HuH-7 (cell line): Measurements from ENCODE around the gene BATF3.
"Not testable (repeated sequence)": the region's sequence is repeated elsewhere in the genome, so short reads cannot be mapped to it uniquely, and the experiment has no call there.

ENCODE experiments used
- DNase-seq: peaks from one replicate; pipeline ENCODE4 v3.0.0; 2011; ENCODE audit warnings: low spot score

The BATF3 gene, protein sequence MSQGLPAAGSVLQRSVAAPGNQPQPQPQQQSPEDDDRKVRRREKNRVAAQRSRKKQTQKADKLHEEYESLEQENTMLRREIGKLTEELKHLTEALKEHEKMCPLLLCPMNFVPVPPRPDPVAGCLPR

DNA sequence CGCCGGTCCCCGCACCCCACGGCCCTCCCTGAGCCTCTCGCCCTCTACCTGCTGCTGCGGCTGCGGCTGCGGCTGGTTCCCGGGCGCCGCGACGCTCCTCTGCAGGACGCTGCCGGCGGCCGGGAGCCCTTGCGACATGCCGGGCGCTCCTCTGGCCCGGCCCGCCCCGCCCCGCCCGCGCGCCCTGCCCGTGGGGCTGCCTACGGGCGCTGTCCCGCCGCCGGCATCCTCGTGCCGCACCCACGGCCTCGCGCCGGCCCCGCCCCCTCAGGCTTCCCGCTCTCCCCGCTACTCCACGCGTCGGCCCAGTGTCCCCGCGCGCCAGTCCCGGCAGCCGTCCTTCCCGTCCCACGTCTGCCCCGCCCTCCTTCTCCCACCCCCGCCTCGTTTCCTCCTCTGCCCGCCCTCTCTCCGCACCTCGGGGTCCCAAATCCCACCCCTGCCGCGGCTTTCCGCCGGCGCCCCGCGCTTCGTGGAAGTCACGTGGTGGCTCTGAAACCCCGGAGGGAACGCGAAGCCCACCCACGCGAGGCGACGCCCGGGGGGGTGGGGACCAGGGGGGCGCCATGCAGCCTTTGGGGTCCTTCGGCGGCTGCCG, at the start of gene BATF3:
TSS of gene BATF3 (minus strand) at position 216 of the 598 bp plus-strand sequence. CDS start at position 138, 78 bp downstream.
- peak; percentile 39 for DNase-seq

DNA sequence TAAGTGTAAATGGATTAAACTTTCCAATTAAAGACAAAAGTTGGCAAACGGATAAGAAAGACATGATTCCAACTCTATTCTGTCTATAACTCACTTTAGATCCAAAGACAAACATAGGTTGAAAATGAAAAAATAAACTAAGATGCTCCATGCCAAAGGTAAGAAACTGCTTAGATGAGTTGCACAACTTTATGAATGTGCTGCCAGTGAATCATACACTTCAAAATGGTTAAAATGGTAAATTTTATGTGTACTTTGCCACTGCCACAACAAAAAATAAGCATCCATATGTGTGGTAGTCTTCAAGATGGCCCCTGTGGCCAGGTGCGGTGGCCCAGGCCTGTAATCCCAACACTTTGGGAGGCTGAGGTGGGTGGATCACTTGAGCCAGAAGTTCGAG, 46.9 kb upstream of the BATF3 start:
- no peak for DNase-seq

DNA sequence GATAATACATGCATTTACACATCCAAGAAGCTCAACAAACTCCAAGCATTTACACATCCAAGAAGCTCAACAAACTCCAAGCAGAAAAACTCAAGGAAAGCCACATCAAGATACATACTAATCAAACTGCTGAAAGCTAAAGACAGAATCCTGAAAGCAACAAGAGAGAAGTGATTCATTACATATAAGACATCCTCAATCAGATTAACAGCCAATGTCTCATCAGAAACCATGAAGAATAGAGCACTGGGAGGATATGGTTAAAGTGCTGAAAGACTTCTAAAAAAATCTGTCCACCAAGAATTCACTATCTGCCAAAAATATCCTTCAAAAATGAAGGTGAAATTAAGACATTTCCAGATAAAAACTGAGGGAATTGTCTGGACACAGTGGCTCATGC, 45.7 kb upstream of the BATF3 start:
- no peak for DNase-seq

DNA sequence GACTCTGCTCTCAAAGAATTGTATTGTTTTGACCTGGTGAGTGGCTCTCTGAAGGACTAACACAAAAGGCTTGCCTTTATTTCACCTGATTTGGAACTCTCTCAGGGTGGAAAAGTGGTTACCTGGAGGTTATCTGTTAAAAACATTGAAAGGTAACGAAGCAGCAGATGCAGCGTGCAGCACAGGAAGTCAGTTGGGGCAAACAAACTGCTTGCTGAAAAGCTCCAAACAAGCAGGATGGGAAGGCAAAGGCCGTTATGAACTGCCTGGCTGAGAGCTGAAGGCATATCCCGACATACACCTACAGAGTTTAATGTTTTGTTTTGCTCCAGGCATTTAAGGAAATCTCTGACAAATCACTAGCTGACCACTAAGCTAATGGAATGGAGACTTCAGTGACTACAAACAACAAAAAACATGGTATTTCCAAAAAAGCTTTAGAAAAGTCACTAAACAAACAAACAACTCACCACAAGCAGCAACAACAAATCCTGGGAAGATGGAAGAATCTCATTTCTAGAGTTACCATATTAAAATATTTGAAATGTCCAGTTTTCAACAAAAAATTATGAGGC, 44.3 kb upstream of the BATF3 start:
- no peak for DNase-seq

DNA sequence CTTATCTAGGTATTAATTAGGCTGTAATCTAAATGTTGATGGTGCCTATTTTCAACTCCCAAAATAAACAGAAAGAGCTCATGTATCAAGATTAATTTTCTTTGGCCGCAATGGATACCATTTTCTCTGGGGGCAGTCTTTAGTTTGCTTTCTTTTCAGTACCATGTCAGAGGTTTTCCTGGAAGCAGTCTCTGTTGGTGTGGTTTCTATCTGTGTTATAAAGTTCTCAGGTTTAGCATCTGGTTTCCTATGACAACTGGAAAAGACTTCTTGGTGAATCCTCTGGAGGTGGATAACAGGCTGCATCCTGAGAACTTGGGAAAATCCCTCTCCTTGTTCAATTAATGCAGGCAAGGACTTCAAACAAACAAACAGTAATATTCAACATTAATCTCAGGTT, 38.7 kb upstream of the BATF3 start:
- DNase-seq = no peak

DNA sequence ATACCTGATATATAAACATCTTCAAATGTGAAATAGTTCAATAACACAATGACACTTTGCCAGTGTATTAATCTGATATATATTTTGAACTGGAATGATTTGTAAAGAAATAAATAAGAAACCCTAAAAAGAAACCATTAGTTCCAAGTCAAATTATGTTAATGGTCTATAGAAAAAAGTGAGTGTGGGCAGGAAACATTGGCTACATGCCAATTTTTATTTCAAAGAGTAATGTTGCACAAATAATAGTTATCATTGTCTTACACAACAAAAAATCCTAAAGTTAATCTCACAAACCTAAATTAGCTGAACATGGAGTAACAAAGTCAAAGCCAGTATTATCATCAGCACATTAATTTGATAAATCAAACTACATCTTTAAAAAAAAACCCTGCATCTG, 37.9 kb upstream of the BATF3 start:
- no peak for DNase-seq

DNA sequence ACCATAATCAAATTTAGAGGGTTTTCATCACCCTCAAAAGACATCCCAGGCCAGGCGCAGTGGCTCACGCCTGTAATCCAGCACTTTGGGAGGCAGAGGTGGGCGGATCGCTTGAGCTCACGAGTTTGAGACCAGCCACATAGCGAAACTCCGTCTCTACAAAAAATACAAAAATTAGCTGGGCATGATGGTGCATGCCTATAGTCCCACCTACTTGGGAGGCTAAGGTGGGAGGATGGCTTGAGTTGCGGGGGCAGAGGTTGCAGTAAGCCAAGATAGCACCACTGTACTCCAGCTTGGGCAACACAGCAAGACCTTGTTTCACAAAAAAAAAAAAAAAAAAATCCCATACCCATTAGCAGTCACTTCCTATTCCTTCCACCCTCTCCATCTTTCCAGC, 33.5 kb upstream of the BATF3 start:
- no peak for DNase-seq

DNA sequence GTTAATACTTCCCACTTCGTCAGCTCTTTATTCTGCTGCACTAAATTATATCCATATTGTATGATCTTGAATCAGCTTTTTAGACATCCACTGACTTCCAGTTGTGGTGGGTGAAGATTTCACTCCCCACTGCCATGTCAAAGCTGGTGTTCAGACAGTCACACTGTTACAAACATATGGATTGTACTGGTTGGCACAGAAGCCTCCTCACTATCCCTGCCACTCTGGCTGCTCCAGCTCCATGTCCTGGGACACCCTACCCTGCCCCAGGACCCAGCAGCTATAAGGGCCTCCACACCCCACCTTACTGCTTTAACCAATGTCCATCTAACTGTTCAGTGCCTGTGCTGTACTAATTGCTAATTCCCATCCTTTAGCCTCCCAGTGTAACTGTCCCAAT, 32.0 kb upstream of the BATF3 start:
- no peak for DNase-seq

DNA sequence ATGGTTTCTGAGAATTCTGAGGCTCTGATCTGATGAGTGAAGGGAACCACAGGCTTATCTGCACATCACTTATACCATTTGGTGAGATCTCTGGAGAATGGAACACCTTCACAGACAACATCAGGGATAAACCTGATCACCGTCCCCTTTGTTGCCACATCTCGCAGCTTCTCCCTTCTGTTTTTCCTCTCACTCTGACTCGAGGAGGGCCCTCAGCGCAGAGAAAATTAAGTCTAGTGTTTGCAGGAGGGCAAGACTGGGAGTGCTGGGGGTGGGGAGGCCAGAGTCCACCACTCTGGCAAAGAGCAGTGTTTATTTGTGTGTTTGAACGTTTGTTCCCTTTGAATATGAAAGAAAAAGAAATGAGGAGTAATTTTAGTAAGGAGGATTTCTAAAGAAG, 29.0 kb upstream of the BATF3 start:
- peak; percentile 38 for DNase-seq

DNA sequence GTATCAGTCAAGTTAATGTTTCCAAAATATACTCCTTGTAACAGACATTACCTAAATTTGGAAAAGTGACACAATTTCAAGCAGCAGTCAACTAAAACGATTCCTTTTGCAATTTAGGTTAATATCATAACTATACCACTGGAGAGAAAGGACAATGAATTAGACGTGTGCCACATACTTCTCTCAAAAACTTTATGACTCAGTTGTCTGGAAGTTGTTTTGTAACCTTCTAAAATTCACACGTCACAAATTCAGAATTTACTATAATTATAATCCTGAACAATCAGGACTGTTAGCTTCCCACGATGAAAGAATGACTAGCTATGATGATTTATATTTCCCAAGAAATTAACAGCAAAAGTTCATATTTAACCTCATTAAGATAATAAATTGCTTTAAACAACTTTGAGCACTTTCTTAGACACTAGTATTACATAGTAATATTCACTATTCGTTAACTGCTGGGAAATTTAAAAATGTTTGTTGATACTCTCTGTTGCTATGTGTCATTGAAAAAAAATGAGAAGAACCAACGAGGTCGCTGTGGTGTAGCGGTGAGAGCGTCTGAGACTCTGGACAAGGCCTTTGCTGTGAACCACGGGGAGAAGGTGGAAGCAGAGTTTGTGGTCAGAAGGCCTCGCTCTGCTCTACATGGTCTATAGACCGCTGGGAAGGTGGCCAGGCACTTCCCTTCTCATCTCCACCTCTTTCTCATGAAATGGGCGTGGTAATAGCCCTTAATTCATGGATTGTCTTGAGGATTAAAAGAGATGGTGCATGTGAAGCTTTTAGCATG, 27.9 kb upstream of the BATF3 start:
- DNase-seq = no peak

DNA sequence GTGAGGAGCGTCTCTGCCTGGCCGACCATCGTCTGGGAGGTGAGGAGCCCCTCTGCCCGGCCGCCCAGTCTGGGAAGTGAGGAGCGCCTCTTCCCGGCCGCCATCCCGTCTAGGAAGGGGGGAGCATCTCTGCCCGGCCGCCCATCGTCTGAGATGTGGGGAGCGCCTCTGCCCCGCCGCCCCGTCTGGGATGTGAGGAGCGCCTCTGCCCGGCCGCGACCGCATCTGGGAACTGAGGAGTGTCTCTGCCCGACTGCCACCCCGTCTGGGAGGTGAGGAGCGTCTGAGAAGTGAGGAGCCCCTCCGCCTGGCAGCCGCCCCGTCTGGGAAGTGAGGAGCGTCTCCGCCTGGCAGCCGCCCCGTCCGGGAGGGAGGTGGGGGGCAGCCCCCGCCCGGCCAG, 25.0 kb upstream of the BATF3 start:
- not testable (repeated sequence) for DNase-seq

DNA sequence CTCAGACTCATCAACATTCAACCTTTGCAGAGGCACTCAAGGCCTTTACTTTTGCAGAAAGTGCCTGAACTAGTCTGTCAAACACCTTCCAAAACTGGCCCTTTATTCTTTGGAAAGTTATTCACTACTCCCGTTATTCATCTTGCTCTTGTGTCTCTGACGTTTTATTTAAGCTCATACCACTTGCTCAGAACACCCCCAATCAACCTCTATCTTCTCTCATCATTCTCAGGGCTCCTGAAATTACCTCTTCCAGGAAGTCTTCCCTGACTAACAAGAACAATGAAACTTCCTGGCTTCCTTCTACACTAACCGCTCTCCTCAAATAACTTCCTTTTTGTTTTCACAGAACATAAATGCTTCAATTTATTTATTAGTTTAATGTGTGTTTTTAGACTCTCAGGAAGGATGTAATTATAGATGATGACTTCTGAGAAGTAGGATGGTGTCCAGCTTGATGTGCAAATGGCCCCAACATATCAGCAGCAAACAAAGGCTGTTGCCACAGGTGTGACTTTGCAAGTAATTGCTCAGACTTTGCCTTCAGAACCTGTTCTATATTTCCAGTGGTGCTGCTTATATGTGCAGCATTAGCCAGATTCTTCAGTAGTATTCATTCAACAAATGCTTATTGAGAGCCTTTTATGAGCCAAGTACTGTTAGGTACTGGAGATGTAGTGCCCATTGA, 22.8 kb upstream of the BATF3 start:
- DNase-seq = no peak

DNA sequence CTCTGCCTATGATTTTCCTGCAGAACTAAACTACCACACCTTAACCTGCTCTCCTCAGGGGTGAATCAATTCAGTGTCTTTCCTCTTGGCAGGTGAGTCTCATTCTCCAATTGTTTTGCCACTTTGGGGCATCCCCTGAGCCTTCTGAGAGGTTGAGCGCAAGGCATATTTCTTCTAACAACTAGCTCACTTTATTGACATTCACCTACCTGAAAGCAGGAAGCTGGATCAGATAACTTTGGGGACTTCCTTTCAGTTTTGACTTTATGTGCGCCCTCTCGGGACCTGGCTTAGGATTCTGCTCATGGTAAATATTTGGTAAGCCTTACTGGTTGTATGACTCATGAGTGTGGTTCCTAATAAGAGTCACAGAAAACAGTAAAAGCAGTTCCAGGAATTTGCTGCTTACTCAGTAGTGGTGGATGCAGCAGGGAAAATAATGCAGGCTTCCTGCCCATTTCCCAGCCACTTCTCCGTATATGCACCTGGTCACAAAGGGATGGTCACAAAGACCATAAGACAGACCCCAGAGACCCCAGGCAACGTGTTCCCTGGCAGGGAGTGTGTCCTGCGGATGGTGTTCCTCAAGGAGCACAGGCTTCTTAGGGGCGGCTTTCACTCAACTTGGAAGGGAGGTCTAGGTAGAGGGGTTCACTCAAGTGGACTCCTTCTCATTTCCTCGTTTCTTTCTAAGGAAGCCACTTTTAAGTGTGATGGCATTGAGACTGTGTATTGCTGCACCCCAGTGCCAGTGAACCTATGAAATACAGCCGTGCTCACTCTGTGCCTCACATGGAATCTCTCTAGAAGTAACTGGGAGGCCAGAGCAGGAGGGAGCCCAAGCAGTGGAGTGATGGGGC, 22.0 kb upstream of the BATF3 start:
- peak; percentile 31 for DNase-seq

DNA sequence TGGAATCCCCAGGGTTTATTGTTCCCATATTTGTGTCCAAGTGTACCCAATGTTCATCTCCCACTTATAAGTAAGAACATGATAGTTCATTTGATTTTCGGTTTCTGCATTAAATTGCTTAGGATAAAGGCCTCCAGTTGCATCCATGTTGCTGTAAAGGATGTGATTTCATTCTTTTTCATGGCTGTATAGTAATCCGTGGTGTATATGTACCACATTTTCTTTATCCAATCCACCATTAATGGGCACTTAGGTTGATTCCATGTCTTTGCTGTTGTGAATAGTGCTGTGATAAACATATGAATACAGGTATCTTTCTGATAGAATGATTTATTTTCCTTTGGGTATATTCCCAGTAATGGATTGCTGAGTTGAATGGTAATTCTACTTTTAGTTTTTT, 20.0 kb upstream of the BATF3 start:
- no peak for DNase-seq

DNA sequence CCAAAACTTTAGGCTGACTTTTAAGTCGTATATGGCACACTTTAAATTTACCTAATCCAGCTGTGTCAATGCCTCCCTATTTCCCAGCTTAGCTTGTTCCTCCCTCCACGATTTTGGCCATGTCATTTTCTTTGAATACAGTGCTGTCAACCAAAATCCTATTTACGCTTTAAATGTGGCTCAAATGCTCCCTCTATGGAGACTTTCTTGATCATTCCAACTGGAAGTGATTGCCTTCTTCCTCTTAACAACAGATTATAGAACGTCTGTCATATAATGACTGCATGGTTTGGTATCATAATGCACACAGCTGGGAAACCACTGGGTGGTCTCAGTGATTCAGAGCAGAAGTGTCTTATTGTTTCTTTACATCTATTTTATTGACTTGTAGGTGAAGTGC, 18.9 kb upstream of the BATF3 start:
- DNase-seq = no peak

DNA sequence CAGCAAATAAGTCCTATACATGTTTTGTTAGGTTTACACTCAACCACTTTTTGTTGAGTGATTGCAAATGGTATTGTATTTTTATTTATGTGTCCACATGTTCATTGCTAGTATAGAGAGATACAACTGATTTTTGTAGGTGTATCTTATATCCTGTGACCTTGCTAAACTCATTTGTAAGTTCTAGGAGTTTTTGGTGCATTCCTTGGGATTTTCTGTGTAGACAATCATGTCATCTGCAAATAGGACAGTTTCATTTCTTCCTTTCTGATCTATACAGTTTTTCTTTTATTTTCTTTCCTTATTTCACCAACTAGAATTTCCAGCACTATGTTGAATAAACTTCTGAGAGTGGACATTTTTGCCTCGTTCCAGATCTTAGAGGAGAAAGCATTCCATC, 16.5 kb upstream of the BATF3 start:
- no peak for DNase-seq

DNA sequence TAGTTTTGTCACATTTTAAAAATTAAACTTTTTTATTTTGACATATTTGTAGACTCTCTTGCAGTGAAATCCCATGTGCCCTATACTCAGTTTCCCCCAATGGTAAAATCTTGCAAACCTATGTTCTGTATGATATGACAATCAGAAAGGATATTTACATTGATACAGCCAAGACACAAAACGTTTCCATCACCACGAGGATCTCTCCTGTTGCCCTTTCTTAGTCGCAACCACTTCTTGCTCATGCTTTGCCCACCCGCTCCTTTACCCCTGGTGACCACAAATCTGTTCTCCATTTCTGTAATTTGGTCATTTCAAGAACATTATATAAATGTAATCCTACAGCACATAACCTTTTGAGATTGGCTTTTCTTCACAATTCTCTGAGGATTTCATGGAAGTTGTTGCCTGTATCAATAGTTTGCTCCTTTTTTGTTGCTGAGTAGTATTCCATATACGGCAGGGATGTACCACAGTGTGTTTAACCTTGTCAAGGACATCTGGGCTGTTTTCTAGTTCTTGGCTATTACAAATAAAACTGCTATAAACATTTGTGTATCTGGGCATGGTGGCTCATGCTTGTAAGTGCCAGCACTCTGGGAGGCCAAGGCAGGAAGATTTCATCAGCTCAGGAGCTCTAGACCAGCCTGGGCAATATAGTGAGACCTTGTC, 14.0 kb upstream of the BATF3 start:
- no peak for DNase-seq

DNA sequence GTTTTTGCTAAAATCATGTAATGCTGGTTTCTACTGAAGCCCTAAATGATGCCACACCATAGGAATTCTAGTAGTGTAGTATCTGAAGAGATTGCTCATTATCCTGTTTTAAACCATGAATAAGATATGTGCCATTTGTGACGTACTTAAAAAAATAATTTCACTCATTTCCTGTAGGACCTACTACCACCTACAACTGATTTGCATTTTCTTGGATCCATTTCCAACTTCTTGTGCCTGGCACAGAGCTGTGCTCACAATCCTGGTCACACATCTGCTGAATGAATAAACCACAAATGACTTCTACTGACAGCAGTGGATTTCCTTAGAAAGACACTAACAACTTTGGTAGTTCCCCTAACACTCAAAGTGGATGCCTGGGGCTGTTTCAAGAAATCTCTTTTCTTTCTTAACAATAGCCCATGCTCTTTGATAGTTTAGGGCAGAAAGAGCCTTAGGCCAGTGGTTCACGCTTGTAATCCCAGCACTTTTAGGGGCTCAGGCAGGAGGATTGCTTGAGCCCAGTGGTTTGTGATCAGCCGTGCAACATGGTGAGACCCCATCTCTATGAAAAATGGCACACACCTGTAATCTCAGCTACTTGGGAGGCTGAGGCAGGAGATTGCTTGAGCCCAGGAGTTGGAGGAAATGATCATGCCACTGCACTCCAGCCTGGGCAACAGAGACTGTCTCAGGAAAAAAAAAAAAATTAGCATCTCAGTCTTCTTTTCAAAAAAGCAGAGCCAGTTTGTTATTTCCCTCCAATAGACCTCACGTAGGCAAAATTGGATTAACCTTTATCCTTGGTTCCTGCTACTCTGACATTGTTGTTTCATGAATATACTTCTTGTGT, 13.0 kb upstream of the BATF3 start:
- DNase-seq = no peak

DNA sequence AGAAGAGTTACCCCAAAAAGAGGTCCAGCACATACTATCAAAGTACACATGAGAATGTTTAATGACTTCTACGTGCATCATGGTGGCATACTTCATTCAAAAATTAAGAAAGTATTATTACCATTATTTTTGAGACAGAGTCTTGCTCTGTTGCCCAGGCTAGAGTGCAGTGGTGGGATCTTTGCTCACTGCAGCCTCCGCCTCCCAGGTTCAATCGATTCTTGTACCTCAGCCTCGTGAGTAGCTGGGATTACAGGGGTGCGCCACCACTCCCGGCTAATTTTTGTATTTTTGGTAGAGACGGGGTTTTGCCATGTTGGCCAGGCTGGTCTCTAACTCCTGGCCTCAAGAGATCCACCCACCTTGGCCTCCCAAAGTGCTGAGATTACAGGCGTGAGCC, 12.3 kb upstream of the BATF3 start:
- DNase-seq = not testable (repeated sequence)

DNA sequence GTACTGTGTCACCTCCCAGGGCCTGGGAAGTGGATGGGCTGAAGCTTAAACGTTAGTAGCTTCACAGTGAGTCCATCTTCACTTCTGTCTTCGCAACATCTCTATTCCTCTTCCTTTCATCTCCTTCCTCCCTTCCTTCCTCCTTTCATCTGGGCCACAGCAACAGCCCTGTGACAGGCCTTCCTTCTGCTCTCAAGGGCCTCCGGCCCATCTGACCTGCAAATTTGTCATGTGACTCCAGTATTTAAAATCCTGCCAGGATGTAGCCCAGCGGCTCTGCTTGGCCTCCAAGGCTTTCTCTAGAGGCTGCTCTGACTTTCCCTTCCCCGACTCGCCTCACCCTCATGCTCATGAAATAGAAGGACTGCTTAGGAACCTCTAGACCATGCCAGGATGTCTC, 10.9 kb upstream of the BATF3 start:
- DNase-seq = no peak
